ENCODE results near the gene CBX1.
"Not testable (repeated sequence)": the region's sequence is repeated elsewhere in the genome, so short reads cannot be mapped to it uniquely, and the experiment has no call there.

Gene CBX1

GRCh38 chr17:48068491-48068961, 32.8 kb downstream of the CBX1 start:
- Histone ChIP-seq H3K9me3 (no peaks in the 10 kb centered on the region), H3K27me3 (no peaks in the 10 kb centered on the region), H3K27ac (no peak overlapping the region), H3K4me3 (ENCODE audit: low read depth in 1 of 2, low read length in 1 of 2) (no peak overlapping the region), H3K36me3 (peaks cover 74% of the 10 kb centered on the region), H3K4me1 (ENCODE audit: control insufficient read depth in 1 of 2, insufficient read depth in 1 of 2, low read depth in 1 of 2, low read length in 1 of 2) (no peaks in the 10 kb centered on the region)
- no peak for TF ChIP-seq CTCF (IDR thresholded peaks at IDR 0.05)

GRCh38 chr17:48067808-48068207, 33.5 kb downstream of the CBX1 start:
- H3K36me3 ChIP-seq, result peaks cover 75% of the 10 kb centered on the region
- not testable (repeated sequence) for H3K4me3 ChIP-seq (ENCODE audit: low read depth in 1 of 2, low read length in 1 of 2); H3K9me3 ChIP-seq; H3K4me1 ChIP-seq (ENCODE audit: control insufficient read depth in 1 of 2, insufficient read depth in 1 of 2, low read depth in 1 of 2, low read length in 1 of 2); H3K27me3 ChIP-seq; H3K27ac ChIP-seq

GRCh38 chr17:48067245-48067644, 34.0 kb downstream of the CBX1 start:
- Histone ChIP-seq H3K9me3 (no peaks in the 10 kb centered on the region), H3K27me3 (no peaks in the 10 kb centered on the region), H3K4me3 (ENCODE audit: low read depth in 1 of 2, low read length in 1 of 2) (no peak overlapping the region), H3K36me3 (peaks cover 78% of the 10 kb centered on the region), H3K4me1 (ENCODE audit: control insufficient read depth in 1 of 2, insufficient read depth in 1 of 2, low read depth in 1 of 2, low read length in 1 of 2) (no peaks in the 10 kb centered on the region), H3K27ac (no peak overlapping the region)
- TF ChIP-seq CTCF (IDR thresholded peaks at IDR 0.05), result no peak

- Histone ChIP-seq H3K4me3 (ENCODE audit: low read depth in 1 of 2, low read length in 1 of 2) (no peak overlapping the region), H3K27me3 (no peaks in the 10 kb centered on the region), H3K27ac (no peak overlapping the region), H3K36me3 (peaks cover 81% of the 10 kb centered on the region), H3K9me3 (no peaks in the 10 kb centered on the region), H3K4me1 (ENCODE audit: control insufficient read depth in 1 of 2, insufficient read depth in 1 of 2, low read depth in 1 of 2, low read length in 1 of 2) (no peaks in the 10 kb centered on the region)
- no peak for TF ChIP-seq CTCF (IDR thresholded peaks at IDR 0.05)
These were observed 34.6 kb downstream of the CBX1 start for GRCh38 chr17:48066656-48067055.

- no peaks in the 10 kb centered on the region for H3K27me3 ChIP-seq
- TF ChIP-seq CTCF (IDR thresholded peaks at IDR 0.05), result no peak
- peaks cover 81% of the 10 kb centered on the region for H3K36me3 ChIP-seq
These were observed 35.1 kb downstream of the CBX1 start for GRCh38 chr17:48066192-48066591.

GRCh38 chr17:48064638-48065037, 36.6 kb downstream of the CBX1 start:
- TF ChIP-seq CTCF (IDR thresholded peaks at IDR 0.05), result no peak
- peaks cover 83% of the 10 kb centered on the region for H3K36me3 ChIP-seq
- H3K4me1 ChIP-seq (ENCODE audit: control insufficient read depth in 1 of 2, insufficient read depth in 1 of 2, low read depth in 1 of 2, low read length in 1 of 2), result no peaks in the 10 kb centered on the region
- no peak overlapping the region for H3K27ac ChIP-seq
- H3K9me3 ChIP-seq, result no peaks in the 10 kb centered on the region
- H3K4me3 ChIP-seq (ENCODE audit: low read depth in 1 of 2, low read length in 1 of 2), result no peak overlapping the region
- no peaks in the 10 kb centered on the region for H3K27me3 ChIP-seq

More at GRCh38 chr17:48066192-48066591, 35.1 kb downstream of the CBX1 start:
- Histone ChIP-seq H3K4me1 (ENCODE audit: control insufficient read depth in 1 of 2, insufficient read depth in 1 of 2, low read depth in 1 of 2, low read length in 1 of 2) (no peaks in the 10 kb centered on the region), H3K4me3 (ENCODE audit: low read depth in 1 of 2, low read length in 1 of 2) (no peak overlapping the region), H3K27ac (no peak overlapping the region), H3K9me3 (no peaks in the 10 kb centered on the region)
